Peyer's patch (tissue), 4 donors: ENCODE measurements around the gene UBAC1.

Source experiments
- CTCF ChIP-seq, 6 experiments: fragments of 450-650 bp in 4 of 6; fragments of 200-600 bp in 2 of 6; sonication (generic) in 1 of 6; IDR thresholded peaks; one replicate each; pipeline ENCODE4 v1.5.1; 2017 to 2019; ENCODE audit warnings: antibody characterized with exemption in 6 of 6, mild to moderate bottlenecking in 3 of 6, moderate library complexity in 1 of 6
- POLR2A ChIP-seq, 2 donors: fragments of 450-650 bp; IDR thresholded peaks; one replicate each; pipeline ENCODE4 v1.5.1; 2017; ENCODE audit warnings: antibody characterized with exemption in 2 of 2, mild to moderate bottlenecking in 2 of 2, moderate library complexity in 2 of 2

- TF ChIP-seq CTCF (IDR thresholded peaks at IDR 0.05): no peak
- TF ChIP-seq POLR2A (IDR thresholded peaks at IDR 0.05): no peak
These were observed 37.4 kb upstream of the UBAC1 start for GRCh38 chr9:135998410-135999071.
